GM12878 (cell line): ENCODE data around the gene NRN1L. TPM values are rescaled to one million over a fixed set of nuclear protein-coding genes. Genes with fewer than 3 reads are reported as not detected.

Source experiments
- ATAC-seq: fragments of 200-7000 bp; cut with Tn5 transposase; 3 replicates; pipeline ENCODE4 v1.9.1; 2020; ENCODE audit warnings: mild to moderate bottlenecking, moderate library complexity
- BruUV-seq: library from RNA; stranded (reverse); fragments of 400-500 nt; replicated peaks from 2 replicates; lab custom pipeline; 2021; lab: Mats Ljungman, UMichigan
- CTCF ChIA-PET: fragments of 300-600 bp; sonication (Branson Sonifier 250); formaldehyde crosslinking; extraction: SDS; loops from one replicate; lab custom pipeline; 2021; ENCODE audit warnings: inconsistent platforms; lab: Yijun Ruan, JAX
- POLR2A ChIA-PET: fragments of 350-600 bp; formaldehyde crosslinking; extraction: SDS; loops from one replicate; lab custom pipeline; 2021; ENCODE audit warnings: inconsistent platforms; lab: Charles Lee
- RAD21 ChIA-PET: fragments of 300-600 bp; sonication (Branson Sonifier 250); formaldehyde crosslinking; loops from one replicate; lab custom pipeline; 2023; ENCODE audit warnings: antibody characterized with exemption; ENCODE audit not compliant: unreplicated experiment; lab: Charles Lee
- SMC1A ChIA-PET: fragments of 300-600 bp; sonication (Branson Sonifier 250); formaldehyde crosslinking; loops from one replicate; lab custom pipeline; 2023; ENCODE audit not compliant: unreplicated experiment, uncharacterized antibody; lab: Charles Lee
- DNase-seq: peaks from one replicate; pipeline ENCODE4 v3.0.0-alpha.2; 2011; ENCODE audit warnings: low read depth, low spot score
- FAIRE-seq: peaks from 3 replicates; lab custom pipeline; 2011; peaks lifted over from hg19 to GRCh38; lab: Jason Lieb, UNC
- H2AFZ ChIP-seq: 2 replicates; pipeline ENCODE4 v1.6.0; 2011; ENCODE audit warnings: low read depth, low read length, control low read depth; ENCODE audit not compliant: control insufficient read depth
- H3K27ac ChIP-seq: 2 replicates; pipeline ENCODE4 v1.5.1; 2011; ENCODE audit warnings: control low read depth; ENCODE audit not compliant: control insufficient read depth, insufficient read depth
- H3K27me3 ChIP-seq, 2 experiments: replicated peaks in 1 of 2; 2 replicates each; pipeline versions ENCODE4 v1.6.0 to v1.6.1; 2011; ENCODE audit warnings: low read length in 1 of 2; ENCODE audit not compliant: control insufficient read depth in 2 of 2, insufficient read depth in 2 of 2
- H3K36me3 ChIP-seq, 2 experiments: 2 replicates each; pipeline ENCODE4 v1.5.1; 2011; ENCODE audit warnings: low read length in 1 of 2; ENCODE audit not compliant: control insufficient read depth in 2 of 2, insufficient read depth in 2 of 2
- H3K4me1 ChIP-seq: 2 replicates; pipeline ENCODE4 v1.6.1; 2011; ENCODE audit warnings: mild to moderate bottlenecking, low read length, moderate library complexity, mixed read lengths; ENCODE audit not compliant: control insufficient read depth, insufficient read depth
- H3K4me2 ChIP-seq: 2 replicates; pipeline ENCODE4 v1.6.0; 2011; ENCODE audit warnings: control low read depth; ENCODE audit not compliant: control insufficient read depth, insufficient read depth
- H3K4me3 ChIP-seq: fragments of 200-600 bp; sonication (generic); 2 replicates; pipeline ENCODE4 v1.5.1; 2016
- H3K79me2 ChIP-seq: 2 replicates; pipeline ENCODE4 v1.6.0; 2011; ENCODE audit warnings: low read length; ENCODE audit not compliant: control insufficient read depth, insufficient read depth
- H3K9ac ChIP-seq: 2 replicates; pipeline ENCODE4 v1.8.0; 2011; ENCODE audit warnings: low read length, control low read depth, mixed read lengths; ENCODE audit not compliant: control insufficient read depth, insufficient read depth
- H3K9me3 ChIP-seq: replicated peaks from 3 replicates; pipeline ENCODE4 v1.5.1; 2011; ENCODE audit warnings: mild to moderate bottlenecking, low read length; ENCODE audit not compliant: control insufficient read depth, insufficient read depth
- H4K20me1 ChIP-seq: 2 replicates; pipeline ENCODE4 v1.6.0; 2011; ENCODE audit not compliant: control insufficient read depth, insufficient read depth
- CBX5 ChIP-seq: sonication (generic); IDR thresholded peaks from 2 replicates; pipeline ENCODE4 v1.6.1; 2016; ENCODE audit warnings: low read depth, moderate library complexity, mild to moderate bottlenecking, inconsistent platforms
- DPF2 ChIP-seq: fragments of 450-650 bp; IDR thresholded peaks from 2 replicates; pipeline ENCODE4 v1.6.1; 2017; ENCODE audit warnings: mild to moderate bottlenecking
- EGR1 ChIP-seq, 2 experiments: IDR thresholded peaks; 1 replicate in 1 of 2; 2 replicates in 1 of 2; pipeline ENCODE4 v1.6.1; 2011 to 2012; ENCODE audit warnings: low read depth in 2 of 2, low read length in 2 of 2, borderline replicate concordance in 1 of 2, mild to moderate bottlenecking in 1 of 2, moderate library complexity in 1 of 2
- ESRRA ChIP-seq: IDR thresholded peaks from 2 replicates; pipeline ENCODE4 v1.6.1; 2012; ENCODE audit warnings: mild to moderate bottlenecking, low read length, improper control_type of control experiment
- IKZF1 ChIP-seq: fragments of 450-650 bp; conservative IDR thresholded peaks from 2 replicates; pipeline ENCODE4 v1.6.1; 2017; ENCODE audit warnings: antibody characterized with exemption, mild to moderate bottlenecking
- IRF5 ChIP-seq: fragments of 450-650 bp; IDR thresholded peaks from 2 replicates; pipeline ENCODE4 v1.6.1; 2017; ENCODE audit warnings: borderline replicate concordance
- NFIC ChIP-seq: IDR thresholded peaks from 2 replicates; pipeline ENCODE4 v1.6.1; 2012; ENCODE audit warnings: low read depth, mild to moderate bottlenecking, inconsistent platforms, low read length, moderate library complexity
- PML ChIP-seq: IDR thresholded peaks from 2 replicates; pipeline ENCODE4 v1.6.1; 2012; ENCODE audit warnings: low read length, inconsistent platforms
- POLR2A ChIP-seq: IDR thresholded peaks from 2 replicates; pipeline ENCODE4 v1.6.1; 2011; ENCODE audit warnings: low read depth, mild to moderate bottlenecking, low read length
- PRDM15 ChIP-seq: fragments of 450-650 bp; formaldehyde crosslinking; IDR thresholded peaks from 2 replicates; pipeline ENCODE4 v1.4.0; 2020; ENCODE audit warnings: mild to moderate bottlenecking, moderate library complexity
- WGBS: methylation state at CpG from one replicate; pipeline ENCODE4 v1.1.6; 2016; ENCODE audit warnings: low lambda C conversion rate; ENCODE audit not compliant: insufficient replicate concordance, insufficient coverage; ENCODE audit errors: missing lambda C conversion rate; 5-methylcytosine and 5-hydroxymethylcytosine counted together
- in situ Hi-C: fragments of 300-500 bp; cut with MboI; formaldehyde crosslinking; loops from 9 replicates; pipeline ENCODE4 v1.14.3; 2018; ENCODE audit warnings: mixed read lengths
- intact Hi-C: fragments of 100-400 bp; cut with micrococcal nuclease; formaldehyde crosslinking; loops from one replicate; pipeline ENCODE4 v1.14.2; 2022; ENCODE audit not compliant: unreplicated experiment
- polyA plus RNA-seq, 11 experiments: library from polyadenylated mRNA; depleted of rRNA in 4 of 11; unstranded in 6 of 11; stranded (reverse) in 5 of 11; fragments of >200 nt; fragmentation: Nextera tagmentation in 4 of 11; fragmentation: Illumina TruSeq in 1 of 11; extraction: Ambion mirVana in 4 of 11; extraction: Trizol in 1 of 11; gene quantifications; 1 replicate in 1 of 11; 2 replicates in 10 of 11; pipeline versions ENCODE4 v1.2.1 to v1.2.3, GENCODE V29; 2011 to 2016; ENCODE audit warnings: inconsistent platforms in 2 of 11, missing spikeins in 2 of 11, low read depth in 1 of 11
- total RNA-seq, 4 experiments: library from RNA; depleted of rRNA in 3 of 4; stranded (reverse); fragments of >200 nt in 3 of 4; fragmentation: Illumina TruSeq in 1 of 4; extraction: Trizol in 1 of 4; gene quantifications; 2 replicates each; pipeline versions ENCODE4 v1.2.1 to v1.2.3, GENCODE V29; 2013 to 2021
- TF ChIP-seq, protein P1 (sequence below): fragments of 450-650 bp; IDR thresholded peaks from 2 replicates; pipeline ENCODE4 v1.6.1; 2016; ENCODE audit warnings: mild to moderate bottlenecking

The NRN1L gene
- total and polyA plus RNA-seq, 10 of the 15 experiments (the other 5 are each of a cell fraction or from before 2014, with no cell fraction given), result 0.11 to 0.99 (median 0.28) TPM; not detected in 3

DNA sequence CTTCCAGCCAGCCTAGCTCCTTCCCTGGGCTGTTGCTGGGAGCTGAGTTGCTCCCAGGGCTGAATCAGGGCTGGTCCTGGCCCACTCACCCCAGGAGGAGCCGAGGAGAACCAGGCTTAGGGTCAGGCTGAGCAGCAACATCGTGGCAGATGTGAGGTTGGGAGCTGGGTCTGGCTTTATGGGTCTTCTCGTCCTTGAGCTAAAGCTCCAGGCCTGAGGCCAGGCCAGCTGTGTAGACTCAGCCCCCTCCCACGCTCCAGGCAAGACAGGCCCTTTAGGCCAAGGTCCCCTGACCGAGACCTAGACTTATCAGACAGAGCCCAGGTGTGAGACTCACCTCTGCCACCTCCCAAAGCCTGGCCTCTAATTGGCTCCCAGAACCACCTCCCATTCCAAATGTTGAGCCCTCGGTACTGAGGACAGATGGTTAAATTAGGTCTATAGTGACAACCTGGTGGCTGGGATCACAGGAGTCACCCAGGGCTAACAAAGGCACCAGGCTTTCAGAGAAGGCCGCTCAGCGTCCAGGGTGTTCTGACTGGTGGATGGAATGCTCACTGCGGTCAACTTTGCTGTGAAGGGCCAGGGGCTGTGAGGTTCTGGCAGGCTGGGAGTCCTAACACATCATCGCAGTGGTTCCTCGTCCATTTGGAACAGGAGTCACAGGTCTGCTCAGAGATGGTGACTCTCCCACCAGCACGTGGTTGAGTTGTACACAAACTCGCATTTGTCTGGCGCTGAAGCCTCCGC lies 47.2 kb downstream of the NRN1L start, which contains the start of gene CTRL:
TSS of gene CTRL (minus strand) at position 151 of the 750 bp plus-strand sequence. CDS start at position 141, 10 bp downstream.
- TF ChIP-seq PRDM15, result no peak
- peak; percentile 72 for TF ChIP-seq POLR2A
- no peak for TF ChIP-seq ESRRA
- no peak for TF ChIP-seq CBX5
- TF ChIP-seq DPF2, result no peak
- TF ChIP-seq, protein P1, sequence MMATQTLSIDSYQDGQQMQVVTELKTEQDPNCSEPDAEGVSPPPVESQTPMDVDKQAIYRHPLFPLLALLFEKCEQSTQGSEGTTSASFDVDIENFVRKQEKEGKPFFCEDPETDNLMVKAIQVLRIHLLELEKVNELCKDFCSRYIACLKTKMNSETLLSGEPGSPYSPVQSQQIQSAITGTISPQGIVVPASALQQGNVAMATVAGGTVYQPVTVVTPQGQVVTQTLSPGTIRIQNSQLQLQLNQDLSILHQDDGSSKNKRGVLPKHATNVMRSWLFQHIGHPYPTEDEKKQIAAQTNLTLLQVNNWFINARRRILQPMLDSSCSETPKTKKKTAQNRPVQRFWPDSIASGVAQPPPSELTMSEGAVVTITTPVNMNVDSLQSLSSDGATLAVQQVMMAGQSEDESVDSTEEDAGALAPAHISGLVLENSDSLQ, result no peak
- no peak for TF ChIP-seq EGR1 (IDR thresholded peaks at IDR 0.05; ENCODE audit: borderline replicate concordance in 1 of 2, low read depth in 2 of 2, low read length in 2 of 2)
- no peak for TF ChIP-seq IRF5
- no peak for TF ChIP-seq NFIC
- no peak for TF ChIP-seq IKZF1
- TF ChIP-seq PML, result peak; percentile 54
- Histone ChIP-seq H2AFZ (no peak within 1 kb of the TSS), H3K4me3 (no peak within 1 kb of the TSS), H3K27me3 (no peaks in the 10 kb centered on the region), H3K4me1 (peaks cover 5% of the 10 kb centered on the region), H3K79me2 (peaks cover 22% of the 10 kb centered on the region), H3K27ac (no peak within 1 kb of the TSS), H3K9ac (no peak within 1 kb of the TSS), H3K4me2 (no peak within 1 kb of the TSS), H3K36me3 (peaks cover 21 to 39% of the 10 kb centered on the region in 2 experiments), H4K20me1 (no peaks in the 10 kb centered on the region), H3K9me3 (no peaks in the 10 kb centered on the region)
- FAIRE-seq (no peak), DNase-seq (no peak), ATAC-seq (no peak)
- in situ Hi-C loops, result no loop called here
- no TSS peak for BruUV-seq
- ChIA-PET RAD21 (interaction anchor here (1.3 kb wide), 1 partner anchor 115 kb away, joined by 6 read pairs; no protein-coding TSS in a partner anchor), SMC1A (interaction anchor here (2.5 kb wide), 1 partner anchor 115 kb away, joined by 5 read pairs; no protein-coding TSS in a partner anchor), POLR2A (no interaction called here), CTCF (interaction anchor here (0.9 to 3.7 kb wide), 3 partner anchors 48 to 259 kb away, joined by 3 to 18 read pairs (median 4); no protein-coding TSS in a partner anchor)
- intact Hi-C loops, result no loop called here
- WGBS, result 91% methylated on average over 15 of the region's 15 CpGs
